Stimulated activated CD8-positive, alpha-beta memory T cell treated with anti-CD3 and anti-CD28 coated beads, Interleukin-15, amount 100 ng/mL, for 24 hours (primary cell): Measurements from ENCODE around the gene SPAG16.
"Not testable (repeated sequence)": the region's sequence is repeated elsewhere in the genome, so short reads cannot be mapped to it uniquely, and the experiment has no call there.

Source experiments
- DNase-seq: peaks from one replicate; pipeline ENCODE4 v3.0.0-alpha.2; 2020; ENCODE audit warnings: low read depth

SPAG16 gene

GRCh38 chr2:213271947-213272346 is 12.3 kb upstream of the SPAG16 start:
- no peak for DNase-seq

GRCh38 chr2:213274143-213274542 is 10.1 kb upstream of the SPAG16 start:
- DNase-seq, result no peak

- no peak for DNase-seq
Measured at GRCh38 chr2:213275265-213275664, 9.0 kb upstream of the SPAG16 start.

- DNase-seq, result not testable (repeated sequence)
Measured at GRCh38 chr2:213277134-213277533, 7.1 kb upstream of the SPAG16 start.

- DNase-seq, result no peak
Measured at GRCh38 chr2:213279116-213279620, 5.1 kb upstream of the SPAG16 start.

- DNase-seq, result no peak
Measured at GRCh38 chr2:213279971-213280370, 4.3 kb upstream of the SPAG16 start.

- no peak for DNase-seq
Measured at GRCh38 chr2:213281156-213281555, 3.1 kb upstream of the SPAG16 start.

GRCh38 chr2:213285404-213285803 is 1.1 kb downstream of the SPAG16 start:
- no peak for DNase-seq

GRCh38 chr2:213286161-213286560 is 1.9 kb downstream of the SPAG16 start:
- no peak for DNase-seq

GRCh38 chr2:213288913-213289700 is 4.8 kb downstream of the SPAG16 start:
- DNase-seq, result no peak

GRCh38 chr2:213290501-213290900 is 6.2 kb downstream of the SPAG16 start:
- DNase-seq, result no peak

GRCh38 chr2:213296270-213296669 is 12.0 kb downstream of the SPAG16 start:
- no peak for DNase-seq

GRCh38 chr2:213306316-213306942 is 22.2 kb downstream of the SPAG16 start:
- DNase-seq, result no peak

GRCh38 chr2:213315168-213315876 is 31.1 kb downstream of the SPAG16 start:
- DNase-seq, result no peak

GRCh38 chr2:213316001-213316735 is 31.9 kb downstream of the SPAG16 start:
- no peak for DNase-seq

- DNase-seq, result no peak
Measured at GRCh38 chr2:213317929-213318328, 33.7 kb downstream of the SPAG16 start.

GRCh38 chr2:213320604-213321003 is 36.3 kb downstream of the SPAG16 start:
- no peak for DNase-seq

GRCh38 chr2:213336253-213336770 is 52.0 kb downstream of the SPAG16 start:
- DNase-seq, result no peak

- DNase-seq, result no peak
Measured at GRCh38 chr2:213353419-213353818, 69.2 kb downstream of the SPAG16 start.

- no peak for DNase-seq
Measured at GRCh38 chr2:213376644-213377043, 92.4 kb downstream of the SPAG16 start.

- not testable (repeated sequence) for DNase-seq
Measured at GRCh38 chr2:213407027-213407426, 122.8 kb downstream of the SPAG16 start.
